CD4-positive, alpha-beta T cell treated with Interleukin-4 for 1 hour (primary cell): ENCODE measurements around the gene OPTN.
"Not testable (repeated sequence)": the region's sequence is repeated elsewhere in the genome, so short reads cannot be mapped to it uniquely, and the experiment has no call there.

Experiments used
- DNase-seq, 2 donors: peaks; one replicate each; pipeline ENCODE4 v3.0.0-alpha.2; 2020 to 2022

The OPTN gene

DNA sequence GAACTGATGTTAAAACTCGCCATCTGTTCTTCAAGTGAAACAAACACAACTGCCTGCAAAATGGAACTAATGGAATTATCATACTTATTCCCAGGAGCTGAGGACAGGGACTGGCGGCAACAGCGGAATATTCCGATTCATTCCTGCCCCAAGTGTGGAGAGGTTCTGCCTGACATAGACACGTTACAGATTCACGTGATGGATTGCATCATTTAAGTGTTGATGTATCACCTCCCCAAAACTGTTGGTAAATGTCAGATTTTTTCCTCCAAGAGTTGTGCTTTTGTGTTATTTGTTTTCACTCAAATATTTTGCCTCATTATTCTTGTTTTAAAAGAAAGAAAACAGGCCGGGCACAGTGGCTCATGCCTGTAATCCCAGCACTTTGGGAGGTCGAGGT lies 36.7 kb downstream of the OPTN start:
- DNase-seq, result no peak

GRCh38 chr10:13139150-13139549 lies 39.2 kb downstream of the OPTN start:
- DNase-seq, result no peak

GRCh38 chr10:13139676-13140075 lies 39.7 kb downstream of the OPTN start:
- no peak for DNase-seq

- no peak for DNase-seq
These were observed 40.7 kb downstream of the OPTN start for GRCh38 chr10:13140627-13141190.

DNA sequence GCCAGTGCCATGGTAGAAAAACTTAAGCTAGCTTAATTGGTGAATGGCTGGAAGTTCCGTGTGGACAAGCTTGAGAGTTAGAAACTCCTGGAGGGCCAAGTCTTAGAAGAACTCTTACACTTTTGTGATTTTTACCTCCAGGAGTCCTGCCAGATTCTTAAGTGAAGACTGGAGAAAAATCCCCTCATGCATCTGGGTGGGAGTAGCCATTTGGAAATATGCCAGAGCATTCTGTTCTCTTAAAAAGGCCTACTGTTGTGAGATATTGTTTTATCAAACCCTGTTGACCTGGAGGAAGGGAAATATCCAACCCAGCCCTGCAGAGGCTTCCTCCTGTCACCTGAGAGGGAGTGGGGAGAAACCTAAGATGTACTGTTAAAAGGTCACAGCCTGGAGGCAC lies 43.8 kb downstream of the OPTN start:
- no peak for DNase-seq

GRCh38 chr10:13144814-13145213 lies 44.9 kb downstream of the OPTN start:
- DNase-seq, result no peak

- DNase-seq, result no peak
These were observed 46.4 kb downstream of the OPTN start for GRCh38 chr10:13146379-13146778.

DNA sequence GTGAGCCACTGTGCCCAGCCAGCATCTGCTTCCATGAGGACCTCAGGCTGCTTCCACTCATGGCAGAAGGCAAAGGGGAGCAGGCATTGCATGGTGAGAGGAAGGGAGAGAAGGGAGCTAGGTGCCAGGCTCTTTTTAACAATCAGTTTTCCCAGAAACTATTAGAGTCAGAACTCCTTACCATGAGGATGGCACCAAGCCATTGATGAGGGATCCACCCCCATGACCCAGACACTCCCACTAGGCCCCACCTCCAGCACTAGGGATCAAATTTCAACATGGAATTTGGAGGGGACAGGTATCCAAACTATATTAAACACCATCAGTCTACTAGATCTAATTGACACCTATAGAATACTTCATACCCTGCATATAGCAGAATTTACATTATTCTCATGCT lies 47.2 kb downstream of the OPTN start:
- DNase-seq, result no peak

- DNase-seq, result no peak
These were observed 52.3 kb downstream of the OPTN start for GRCh38 chr10:13152296-13152695.

DNA sequence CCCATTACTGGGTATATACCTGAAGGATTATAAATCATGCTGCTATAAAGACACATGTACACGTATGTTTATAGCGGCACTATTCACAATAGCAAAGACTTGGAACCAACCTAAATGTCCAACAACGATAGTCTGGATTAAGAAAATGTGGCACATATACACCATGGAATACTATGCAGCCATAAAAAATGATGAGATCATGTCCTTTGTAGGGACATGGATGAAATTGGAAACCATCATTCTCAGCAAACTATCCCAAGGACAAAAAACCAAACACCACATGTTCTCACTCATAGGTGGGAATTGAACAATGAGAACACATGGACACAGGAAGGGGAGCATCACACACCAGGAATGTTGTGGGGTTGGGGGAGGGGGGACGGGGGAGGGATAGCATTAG lies 55.9 kb downstream of the OPTN start:
- not testable (repeated sequence) for DNase-seq

- DNase-seq, result peak; percentile 16 to 20
These were observed 58.4 kb downstream of the OPTN start for GRCh38 chr10:13158401-13158800.

DNA sequence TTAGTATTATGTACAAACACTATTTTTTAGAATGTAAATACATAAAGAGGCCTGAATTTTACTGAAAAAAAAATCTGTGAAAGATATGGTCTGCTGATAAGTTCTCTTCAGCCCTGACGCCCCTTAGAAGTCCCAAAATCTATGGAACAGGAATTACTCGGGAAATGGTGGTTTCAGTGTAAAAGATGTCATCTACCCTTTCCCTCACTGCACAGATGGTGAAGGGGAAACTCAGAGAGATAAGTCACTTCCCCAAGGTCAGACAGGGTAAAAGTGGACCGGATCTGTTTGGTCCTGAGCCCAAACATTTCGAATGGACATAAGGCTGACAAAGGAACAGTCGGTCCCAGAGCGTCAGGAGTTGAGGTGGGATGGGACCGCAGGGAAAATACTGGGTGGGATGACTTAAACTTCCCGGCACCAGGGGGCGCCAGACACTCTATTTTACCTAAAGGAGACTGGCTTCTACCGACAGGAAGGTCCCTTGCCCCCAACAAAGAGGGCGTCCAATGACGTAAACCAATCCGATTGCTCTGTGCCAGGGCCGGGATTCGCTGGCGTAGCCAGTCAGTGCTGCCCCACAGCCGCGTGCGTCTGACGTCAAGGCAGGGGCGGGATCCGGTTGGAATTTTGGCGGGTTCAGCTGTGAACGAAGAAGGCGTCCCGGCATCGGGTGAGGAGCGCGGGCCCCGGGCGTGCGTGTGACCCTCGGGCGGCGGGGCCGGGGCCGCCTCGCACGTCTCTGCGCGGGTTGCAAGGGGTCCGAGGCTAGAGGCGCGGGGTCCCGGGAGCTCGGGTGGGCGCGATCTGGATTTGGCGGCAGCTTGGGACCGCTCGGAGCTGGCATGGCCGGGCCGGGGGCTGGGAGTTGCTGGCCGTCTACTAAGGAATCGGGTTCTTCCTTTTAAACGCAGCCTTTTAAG lies 61.2 kb downstream of the OPTN start, which contains the start of gene MCM10:
Gene MCM10 (plus strand): TSS at position 625 of the 923 bp plus-strand sequence. CDS start 2,645 bp downstream, outside the sequence.
- DNase-seq, result peak; percentile 98

DNA sequence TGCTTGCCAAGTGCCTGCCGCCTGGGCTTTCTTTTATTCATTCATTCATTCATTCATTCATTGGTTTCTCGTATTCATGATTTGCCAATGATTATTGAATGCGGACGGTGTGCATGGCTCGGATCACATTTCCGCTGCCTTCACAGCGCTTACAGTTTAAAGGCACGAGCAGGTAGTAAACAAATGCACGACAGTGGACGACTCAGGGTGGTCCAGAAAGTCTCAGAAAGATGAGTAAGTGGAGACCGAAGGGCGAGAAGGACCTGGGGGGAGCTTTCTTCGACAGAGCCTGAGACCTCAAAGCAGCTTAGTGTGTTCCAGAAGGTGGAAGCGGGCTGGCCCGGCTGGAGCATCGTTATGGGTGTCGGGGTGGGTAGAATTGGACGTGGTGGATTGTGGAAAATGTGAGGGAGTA lies 61.9 kb downstream of the OPTN start:
- no peak for DNase-seq

GRCh38 chr10:13163859-13164258 lies 63.9 kb downstream of the OPTN start:
- no peak for DNase-seq

DNA sequence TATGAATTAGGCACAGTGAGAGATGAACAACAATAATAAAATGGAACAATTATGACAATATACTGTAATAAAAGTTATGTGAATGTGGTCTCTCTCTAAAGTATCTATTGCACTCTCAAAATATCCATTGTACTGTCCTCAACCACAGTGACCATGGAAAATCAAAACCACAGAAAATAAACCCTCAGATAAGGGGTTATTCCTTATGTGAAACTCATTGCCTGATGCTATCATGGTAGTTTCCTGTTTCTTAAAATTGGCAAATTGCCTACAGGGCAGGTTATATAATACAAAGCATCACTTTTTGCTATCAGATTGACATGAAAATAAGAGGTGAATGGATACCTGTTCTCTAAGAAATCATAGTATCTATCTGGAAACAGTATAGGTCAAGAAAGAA lies 65.2 kb downstream of the OPTN start:
- peak in 1 of 2 donors; percentile 28 for DNase-seq

DNA sequence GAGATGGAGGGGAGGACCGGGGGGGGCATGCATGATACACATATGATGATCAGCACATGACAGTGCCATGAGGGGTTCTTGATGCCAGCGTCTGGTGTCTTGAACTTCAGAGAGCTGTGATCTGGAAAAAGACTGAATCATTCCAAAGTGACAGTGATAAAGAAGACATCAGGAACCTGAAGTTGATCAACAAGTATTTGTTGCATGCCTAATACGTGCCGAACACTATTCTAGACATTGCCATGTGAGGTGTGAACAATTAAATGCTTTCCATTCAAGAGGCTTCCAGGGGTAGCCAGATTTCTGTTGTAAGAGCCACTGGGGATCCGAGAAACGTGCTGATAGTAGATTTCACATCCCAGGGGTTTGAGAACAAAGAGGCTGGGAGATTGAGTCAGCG lies 67.6 kb downstream of the OPTN start:
- no peak for DNase-seq

GRCh38 chr10:13168781-13169180 lies 68.8 kb downstream of the OPTN start:
- DNase-seq, result no peak

- DNase-seq, result no peak
These were observed 73.7 kb downstream of the OPTN start for GRCh38 chr10:13173616-13174015.

DNA sequence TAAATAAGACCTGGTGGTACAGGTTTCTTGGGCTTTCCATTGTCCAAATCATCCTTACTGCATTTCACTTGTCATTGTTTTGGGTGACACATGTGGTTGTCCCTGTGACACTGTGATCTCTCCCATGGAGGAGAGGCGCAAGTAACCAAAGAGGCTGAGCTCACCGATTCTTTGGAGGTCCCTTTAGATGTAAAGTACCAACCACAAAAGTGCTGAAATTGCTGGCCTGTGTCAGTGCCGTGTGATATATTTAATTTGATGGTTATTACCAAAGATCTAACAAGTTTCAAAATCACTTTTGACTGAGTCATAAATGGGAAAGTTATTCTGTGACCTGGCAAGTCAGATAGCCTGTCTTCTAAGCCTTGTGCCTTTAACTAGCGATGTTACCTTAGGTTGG lies 80.8 kb downstream of the OPTN start:
- DNase-seq, result no peak

DNA sequence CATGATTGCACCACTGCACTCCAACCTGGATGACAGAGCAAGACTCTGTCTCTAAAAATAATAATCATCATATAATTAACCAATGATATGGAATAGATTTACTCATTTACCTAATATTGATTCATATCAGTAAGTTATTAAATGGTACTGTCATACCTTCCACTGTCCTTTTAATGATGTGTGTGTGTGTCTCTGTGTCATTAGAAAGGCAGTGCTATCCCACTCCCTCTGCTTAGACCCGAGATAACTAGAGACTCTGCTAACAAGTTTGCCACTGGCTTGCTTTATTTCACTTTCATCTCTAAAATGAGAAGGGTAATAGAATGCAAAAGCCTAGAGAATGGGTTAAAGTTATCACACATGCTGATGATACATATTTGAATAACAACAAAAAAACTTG lies 82.5 kb downstream of the OPTN start:
- no peak for DNase-seq

DNA sequence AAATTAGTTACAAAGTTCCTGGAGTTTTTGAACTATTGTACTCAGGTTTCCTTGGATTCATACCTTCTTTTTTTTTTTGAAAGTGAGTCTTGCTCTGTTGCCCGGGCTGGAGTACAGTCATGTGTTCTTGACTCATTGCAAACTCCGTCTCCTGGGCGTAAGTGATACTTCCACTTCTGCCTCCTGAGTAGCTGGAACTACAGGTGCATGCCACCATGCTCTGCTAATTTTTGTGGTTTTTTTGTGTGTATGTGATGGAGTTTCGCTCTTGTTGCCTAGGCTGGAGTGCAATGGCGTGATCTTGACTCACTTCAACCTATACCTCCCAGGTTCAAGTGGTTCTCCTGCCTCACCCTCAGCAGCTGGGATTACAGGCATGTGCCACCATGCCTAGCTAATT lies 83.7 kb downstream of the OPTN start:
- DNase-seq, result no peak

DNA sequence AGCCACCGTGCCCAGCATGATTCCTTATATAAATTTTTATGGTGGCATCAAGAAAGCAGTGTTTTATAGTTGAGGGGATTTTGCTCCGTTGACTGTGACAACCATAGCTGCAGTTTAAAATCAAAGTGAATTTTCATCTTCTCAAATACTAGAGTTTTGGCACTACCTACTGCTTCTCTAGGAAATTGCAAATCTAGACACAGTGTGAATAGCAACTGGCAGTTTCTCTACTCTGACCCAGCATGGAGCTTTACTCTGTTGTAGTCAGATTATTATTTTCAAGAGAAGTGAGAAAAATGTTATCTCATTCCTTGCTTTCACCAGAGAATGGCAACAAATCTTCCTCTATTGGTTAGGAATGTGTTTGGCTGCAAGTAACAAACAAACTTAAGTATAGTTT lies 84.3 kb downstream of the OPTN start:
- DNase-seq, result no peak

- DNase-seq, result no peak
These were observed 85.0 kb downstream of the OPTN start for GRCh38 chr10:13184730-13185514.

DNA sequence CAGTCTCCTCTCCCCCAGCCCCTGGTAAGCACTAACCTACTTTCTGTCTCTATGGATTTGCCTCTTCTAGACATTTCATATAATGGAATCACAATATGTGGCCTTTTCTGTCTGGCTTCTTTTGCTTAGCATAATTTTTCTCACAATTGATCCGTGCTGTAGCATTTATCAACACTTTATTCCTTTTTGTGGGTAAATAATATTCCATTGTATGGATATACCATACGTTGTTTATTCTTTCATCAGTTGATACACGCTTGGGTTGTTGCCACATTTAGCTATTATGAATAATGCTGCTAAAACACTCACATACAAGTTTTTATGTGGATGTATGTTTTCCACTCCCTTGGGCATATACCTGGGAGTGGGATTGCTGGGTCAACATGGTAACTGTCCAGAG lies 87.2 kb downstream of the OPTN start:
- DNase-seq, result no peak
